ENCODE results near the gene STRN.

Gene STRN

GRCh38 chr2:36975306-36975705 is 9.0 kb upstream of the STRN start:
- TF ChIP-seq CTCF (IDR thresholded peaks at IDR 0.05; ENCODE audit: control insufficient read depth, insufficient read depth, low read depth, low read length, missing control alignments): no peak
- H3K4me3 ChIP-seq (ENCODE audit: control insufficient read depth, low read depth, low read length): no peak overlapping the region
- no peak for DNase-seq (ENCODE audit: low read depth)

GRCh38 chr2:36973320-36973719 is 7.0 kb upstream of the STRN start:
- no peak for DNase-seq (ENCODE audit: low read depth)
- no peak overlapping the region for H3K4me3 ChIP-seq (ENCODE audit: control insufficient read depth, low read depth, low read length)
- no peak for TF ChIP-seq CTCF (IDR thresholded peaks at IDR 0.05; ENCODE audit: control insufficient read depth, insufficient read depth, low read depth, low read length, missing control alignments)

- no peak for TF ChIP-seq CTCF (IDR thresholded peaks at IDR 0.05; ENCODE audit: control insufficient read depth, insufficient read depth, low read depth, low read length, missing control alignments)
- no peak for DNase-seq (ENCODE audit: low read depth)
- H3K4me3 ChIP-seq (ENCODE audit: control insufficient read depth, low read depth, low read length): no peak overlapping the region
These were observed 5.7 kb upstream of the STRN start for GRCh38 chr2:36971990-36972389.

GRCh38 chr2:36967236-36967876 is 1.0 kb upstream of the STRN start:
- TF ChIP-seq CTCF (IDR thresholded peaks at IDR 0.05; ENCODE audit: control insufficient read depth, insufficient read depth, low read depth, low read length, missing control alignments): no peak
- H3K4me3 ChIP-seq (ENCODE audit: control insufficient read depth, low read depth, low read length): peak overlapping the region; percentile 84
- no peak for DNase-seq (ENCODE audit: low read depth)

- DNase-seq (ENCODE audit: low read depth): no peak
These were observed 476 bp downstream of the STRN start for GRCh38 chr2:36965751-36966369.

GRCh38 chr2:36965206-36965605 is 1.1 kb downstream of the STRN start:
- no peak for TF ChIP-seq CTCF (IDR thresholded peaks at IDR 0.05; ENCODE audit: control insufficient read depth, insufficient read depth, low read depth, low read length, missing control alignments)
- peak overlapping the region; percentile 82 for H3K4me3 ChIP-seq (ENCODE audit: control insufficient read depth, low read depth, low read length)
- no peak for DNase-seq (ENCODE audit: low read depth)

More at GRCh38 chr2:36965751-36966369, 476 bp downstream of the STRN start:
- TF ChIP-seq CTCF (IDR thresholded peaks at IDR 0.05; ENCODE audit: control insufficient read depth, insufficient read depth, low read depth, low read length, missing control alignments): no peak
- H3K4me3 ChIP-seq (ENCODE audit: control insufficient read depth, low read depth, low read length): peak overlapping the region; percentile 82
